Pancreas (tissue), 10 donors: Measurements from ENCODE around the gene PLLP. TPM values are rescaled to one million over a fixed set of nuclear protein-coding genes. Genes with fewer than 3 reads are reported as not detected.

Experiments used
- ATAC-seq, 4 donors: fragments of 200-7000 bp; cut with Tn5 transposase; one replicate each; pipeline versions ENCODE4 v1.8.0 to v1.9.1; 2020; ENCODE audit warnings: mild to moderate bottlenecking in 4 of 4, moderate library complexity in 4 of 4
- DNase-seq, 6 donors: peaks; one replicate each; pipeline ENCODE4 v3.0.0-alpha.2; 2020
- FAIRE-seq: peaks from 2 replicates; lab custom pipeline; 2012; peaks lifted over from hg19 to GRCh38; lab: Jason Lieb, UNC
- H3K27ac ChIP-seq, 4 donors: fragments of 200-600 bp; sonication (generic); 1 replicate in 3 of 4; 2 replicates in 1 of 4; pipeline versions ENCODE4 v1.5.0 to v1.8.0; 2020
- H3K27me3 ChIP-seq, 4 donors: fragments of 200-600 bp; one replicate each; pipeline ENCODE4 v1.8.0; 2021
- H3K36me3 ChIP-seq, 3 donors: fragments of 200-600 bp; sonication (generic) in 1 of 3; one replicate each; pipeline versions ENCODE4 v1.5.0 to v1.8.0; 2020 to 2021
- H3K4me1 ChIP-seq, 3 donors: fragments of 200-600 bp; one replicate each; pipeline ENCODE4 v1.8.0; 2021
- H3K4me3 ChIP-seq, 4 donors: fragments of 200-600 bp; sonication (generic) in 2 of 4; one replicate each; pipeline versions ENCODE4 v1.5.0 to v1.8.0; 2020 to 2021
- H3K9me3 ChIP-seq, 4 donors: fragments of 200-600 bp; one replicate each; pipeline ENCODE4 v1.8.0; 2021
- WGBS, 2 donors: extraction: QIAGEN DNeasy Blood & Tissue Kit; methylation state at CpG; one replicate each; pipeline ENCODE4 v1.1.7; 2013; 5-methylcytosine and 5-hydroxymethylcytosine counted together
- intact Hi-C, 3 donors: fragments of 100-400 bp; cut with DNase I; formaldehyde crosslinking; loops; one replicate each; pipeline versions ENCODE4 v1.11.1 to v1.14.2; 2022
- polyA plus RNA-seq, 2 donors: library from polyadenylated mRNA; stranded (reverse); fragments of 200-250 nt; gene quantifications; one replicate each; pipeline ENCODE4 v1.2.3, GENCODE V29; 2013
- total RNA-seq, 6 donors: library from RNA; stranded (reverse); fragmentation: NEBNext Ultra II Directional in 4 of 6; extraction: Animal tissue kit (Norgen Biotek cat#: 25700) in 4 of 6; gene quantifications; one replicate each; pipeline versions ENCODE4 v1.2.1 to v1.2.4, GENCODE V29; 2021 to 2023
- TF ChIP-seq, protein P1 (sequence below), 4 donors: fragments of 200-600 bp; sonication (generic) in 3 of 4; IDR thresholded peaks; one replicate each; pipeline versions ENCODE4 v1.5.0 to v1.8.0; 2021; ENCODE audit warnings: antibody characterized with exemption in 4 of 4
- donor health status: healthy with polysubstance abuse.
- donor health status: DM: no; HTN: no; CAD: no; lungs with moderate emphysema.
- donor health status: DM: no; HTN: no; CAD: no.
- donor health status: control.
- donor health status: control.
- donor health status: Bipolar disorder and iron deficiency.
- donor health status: DM: yes; HTN: yes; CAD: no.
- donor health status: DM: no; HTN: no; CAD: no.
- donor health status: DM: no; HTN: no; CAD: no.
- donor health status: DM: yes; HTN: yes; CAD: no.

PLLP gene
- total and polyA plus RNA-seq, 8 donors, result 10.8 to 34.3 (median 24.1) TPM

DNA sequence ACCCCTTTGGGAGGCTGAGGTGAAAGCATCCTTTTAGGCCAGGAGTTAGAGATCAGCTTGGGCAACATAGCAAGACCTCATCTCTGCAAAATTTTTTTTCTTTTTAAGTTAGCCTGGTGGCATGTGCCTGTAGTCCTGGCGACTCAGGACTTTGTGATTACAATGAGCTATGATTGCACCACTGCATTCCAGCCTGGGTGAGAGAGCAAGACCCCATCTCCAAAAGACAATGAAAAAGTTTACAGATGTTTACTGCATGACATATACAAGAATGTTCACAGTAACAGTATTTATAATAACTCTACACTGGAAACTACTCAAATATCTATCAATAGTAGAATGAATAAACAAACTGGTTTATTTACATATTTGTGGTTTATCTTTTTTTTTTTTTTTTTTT lies 41.0 kb upstream of the PLLP start:
- Histone ChIP-seq H3K27me3 (no peaks in the 10 kb centered on the region), H3K36me3 (no peaks in the 10 kb centered on the region), H3K9me3 (no peaks in the 10 kb centered on the region), H3K4me1 (no peaks in the 10 kb centered on the region), H3K27ac (no peak overlapping the region), H3K4me3 (no peak overlapping the region)
- ATAC-seq, result no peak
- TF ChIP-seq, protein P1, sequence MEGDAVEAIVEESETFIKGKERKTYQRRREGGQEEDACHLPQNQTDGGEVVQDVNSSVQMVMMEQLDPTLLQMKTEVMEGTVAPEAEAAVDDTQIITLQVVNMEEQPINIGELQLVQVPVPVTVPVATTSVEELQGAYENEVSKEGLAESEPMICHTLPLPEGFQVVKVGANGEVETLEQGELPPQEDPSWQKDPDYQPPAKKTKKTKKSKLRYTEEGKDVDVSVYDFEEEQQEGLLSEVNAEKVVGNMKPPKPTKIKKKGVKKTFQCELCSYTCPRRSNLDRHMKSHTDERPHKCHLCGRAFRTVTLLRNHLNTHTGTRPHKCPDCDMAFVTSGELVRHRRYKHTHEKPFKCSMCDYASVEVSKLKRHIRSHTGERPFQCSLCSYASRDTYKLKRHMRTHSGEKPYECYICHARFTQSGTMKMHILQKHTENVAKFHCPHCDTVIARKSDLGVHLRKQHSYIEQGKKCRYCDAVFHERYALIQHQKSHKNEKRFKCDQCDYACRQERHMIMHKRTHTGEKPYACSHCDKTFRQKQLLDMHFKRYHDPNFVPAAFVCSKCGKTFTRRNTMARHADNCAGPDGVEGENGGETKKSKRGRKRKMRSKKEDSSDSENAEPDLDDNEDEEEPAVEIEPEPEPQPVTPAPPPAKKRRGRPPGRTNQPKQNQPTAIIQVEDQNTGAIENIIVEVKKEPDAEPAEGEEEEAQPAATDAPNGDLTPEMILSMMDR (IDR thresholded peaks at IDR 0.05), result no peak
- no peak for DNase-seq
- 52 to 76% methylated on average over 1 of the region's 1 CpG for WGBS, 2 donors
- intact Hi-C loops, result no loop called here
- FAIRE-seq, result no peak

DNA sequence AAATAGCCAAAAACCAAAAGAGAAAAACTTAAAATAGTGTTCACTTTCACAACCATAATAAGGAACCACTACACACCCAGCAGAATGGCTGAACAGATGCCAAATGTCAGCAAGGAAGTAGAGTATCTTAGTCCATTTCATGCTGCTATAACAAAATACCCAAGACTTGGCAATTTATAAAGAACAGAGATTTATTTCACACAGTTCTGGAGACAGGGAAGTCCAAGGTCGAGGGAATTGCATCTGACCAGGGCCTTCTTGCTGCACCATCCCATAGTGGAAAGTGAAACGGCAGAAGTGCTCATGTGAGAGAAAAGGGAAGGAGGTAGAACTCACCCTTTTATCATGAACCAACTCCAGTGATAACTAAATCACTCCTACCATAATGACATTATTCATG lies 40.3 kb upstream of the PLLP start:
- no peaks in the 10 kb centered on the region for H3K27me3 ChIP-seq
- H3K9me3 ChIP-seq, result no peaks in the 10 kb centered on the region
- DNase-seq (no peak), FAIRE-seq (no peak), ATAC-seq (no peak)
- 49 to 50% methylated on average over 2 of the region's 2 CpGs for WGBS, 2 donors
- H3K4me1 ChIP-seq, result no peaks in the 10 kb centered on the region
- H3K4me3 ChIP-seq, result no peak overlapping the region
- H3K27ac ChIP-seq, result no peak overlapping the region
- TF ChIP-seq, protein P1 (IDR thresholded peaks at IDR 0.05), result no peak
- no peaks in the 10 kb centered on the region for H3K36me3 ChIP-seq
- intact Hi-C loops, result no loop called here

DNA sequence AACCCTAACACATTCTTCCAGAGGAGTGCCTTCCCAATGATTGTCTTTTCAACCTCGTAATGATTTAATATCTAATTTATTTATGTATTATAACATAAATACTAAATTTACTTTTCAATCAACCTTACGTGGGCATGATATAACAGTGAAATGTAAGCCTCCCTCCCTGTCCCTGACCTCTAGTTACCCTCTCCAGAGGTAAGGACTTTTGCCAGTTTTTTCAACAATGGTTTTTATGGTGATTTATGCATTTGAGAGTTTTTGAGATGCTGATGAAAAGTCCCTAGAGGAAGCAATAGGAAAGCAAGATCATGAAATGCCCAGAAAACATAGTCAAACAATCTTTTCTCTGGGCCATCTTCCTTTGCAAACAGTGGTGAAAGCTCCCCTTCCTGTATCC lies 35.2 kb upstream of the PLLP start:
- Histone ChIP-seq H3K4me3 (no peak overlapping the region), H3K27me3 (no peaks in the 10 kb centered on the region), H3K27ac (no peak overlapping the region), H3K36me3 (no peaks in the 10 kb centered on the region), H3K9me3 (no peaks in the 10 kb centered on the region), H3K4me1 (no peaks in the 10 kb centered on the region)
- ATAC-seq (no peak), FAIRE-seq (no peak), DNase-seq (no peak)
- TF ChIP-seq, protein P1 (IDR thresholded peaks at IDR 0.05), result no peak
- 58 to 66% methylated on average over 2 of the region's 2 CpGs for WGBS, 2 donors
- intact Hi-C loops, result no loop called here

DNA sequence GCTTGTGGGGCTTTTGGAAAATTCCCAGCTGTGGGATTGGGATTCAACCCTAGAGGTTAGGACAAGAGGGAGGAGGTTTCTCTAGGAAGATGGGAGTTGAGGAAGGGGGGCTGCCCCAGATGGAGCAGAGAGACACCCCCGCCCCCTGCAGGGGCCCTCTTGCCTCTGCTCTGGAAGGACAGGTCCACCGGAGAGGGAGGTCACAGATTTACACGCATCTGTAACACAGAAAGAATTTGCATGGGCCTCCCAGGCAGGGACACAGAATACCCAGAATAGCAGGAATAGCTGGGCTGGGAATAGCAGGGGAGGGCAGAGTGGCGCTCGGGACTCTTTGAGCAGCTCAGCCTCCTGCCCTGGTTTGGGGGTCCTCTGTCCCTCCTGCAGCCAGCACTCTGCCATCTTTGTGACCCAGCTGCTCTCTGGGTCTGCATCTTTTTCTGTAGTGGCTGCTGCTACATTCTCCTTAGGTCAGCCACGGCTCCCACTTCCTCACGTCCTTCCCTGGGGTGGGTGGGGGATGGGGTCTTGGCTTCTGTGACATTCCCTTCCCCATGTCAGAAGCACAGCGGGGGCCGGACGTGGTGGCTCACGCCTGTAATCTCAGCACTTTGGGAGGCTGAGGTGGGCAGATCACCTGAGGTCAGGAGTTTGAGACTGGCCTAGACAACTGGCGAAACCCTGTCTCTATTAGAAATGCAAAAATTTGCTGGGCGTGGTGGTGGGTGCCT lies 33.9 kb upstream of the PLLP start:
- Histone ChIP-seq H3K27ac (no peak overlapping the region), H3K36me3 (no peaks in the 10 kb centered on the region), H3K4me3 (no peak overlapping the region), H3K27me3 (no peaks in the 10 kb centered on the region), H3K4me1 (no peaks in the 10 kb centered on the region), H3K9me3 (no peaks in the 10 kb centered on the region)
- DNase-seq (no peak), ATAC-seq (no peak), FAIRE-seq (no peak)
- TF ChIP-seq, protein P1 (IDR thresholded peaks at IDR 0.05), result no peak
- 67 to 83% methylated on average over 11 to 13 of the region's 13 CpGs for WGBS, 2 donors
- intact Hi-C loops, result no loop called here

DNA sequence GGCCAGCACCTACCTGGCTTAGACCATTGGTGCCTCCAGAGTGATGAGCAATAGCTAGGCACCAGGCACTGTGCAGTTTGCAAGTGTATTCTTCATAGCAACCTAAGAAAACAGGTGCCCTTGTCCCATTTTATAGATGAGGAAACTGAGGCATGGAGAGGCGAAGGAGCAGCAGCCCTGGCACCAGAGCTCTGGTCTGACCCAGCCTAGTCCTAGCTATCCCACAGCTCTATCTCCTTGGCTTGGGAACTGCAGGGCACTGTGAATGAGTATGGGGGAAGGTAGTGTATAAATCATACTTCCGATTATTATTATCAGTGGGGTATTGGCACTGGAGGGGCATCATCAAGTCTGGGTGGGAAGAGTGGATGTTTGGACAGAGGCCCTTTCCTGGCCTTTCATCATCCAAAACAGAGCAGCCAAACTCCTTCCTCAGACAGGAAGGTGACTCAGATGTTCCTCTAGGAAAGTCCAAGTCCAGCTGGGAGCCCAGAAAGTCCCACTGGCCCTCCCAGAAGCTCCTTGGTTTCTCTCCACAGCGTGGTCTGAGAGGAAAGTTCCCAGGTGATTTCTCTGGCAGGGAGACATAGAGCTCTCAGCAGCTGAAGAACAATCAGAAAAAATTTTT lies 32.0 kb upstream of the PLLP start:
- Histone ChIP-seq H3K9me3 (no peaks in the 10 kb centered on the region), H3K4me3 (no peak overlapping the region), H3K27ac (peak overlapping the region in 2 of 4 donors; percentile 45 to 51), H3K27me3 (no peaks in the 10 kb centered on the region), H3K36me3 (no peaks in the 10 kb centered on the region), H3K4me1 (no peaks in the 10 kb centered on the region)
- DNase-seq (no peak), ATAC-seq (peak in 2 of 4 donors; percentile 48 to 67), FAIRE-seq (no peak)
- intact Hi-C loops, result no loop called here
- 75 to 82% methylated on average over 3 of the region's 3 CpGs for WGBS, 2 donors
- TF ChIP-seq, protein P1 (IDR thresholded peaks at IDR 0.05), result no peak
